Sigmoid colon (tissue), 7 donors: ENCODE data around the gene PYGB. TPM values are rescaled to one million over a fixed set of nuclear protein-coding genes. Genes with fewer than 3 reads are reported as not detected.

ENCODE experiments used
- DNase-seq: peaks from one replicate; pipeline ENCODE4 v3.0.0-alpha.2; 2019
- H3K27ac ChIP-seq, 4 donors: fragments of 200-600 bp; sonication (generic); one replicate each; pipeline ENCODE4 v1.5.1; 2016 to 2019; ENCODE audit warnings: mild to moderate bottlenecking in 1 of 4
- H3K27me3 ChIP-seq, 3 donors: fragments of 200-600 bp; sonication (generic); one replicate each; pipeline ENCODE4 v1.5.1; 2019; ENCODE audit warnings: mild to moderate bottlenecking in 1 of 3
- H3K36me3 ChIP-seq, 4 donors: fragments of 200-600 bp; sonication (generic); one replicate each; pipeline ENCODE4 v1.5.1; 2016 to 2019
- H3K4me1 ChIP-seq, 4 donors: fragments of 200-600 bp; sonication (generic); one replicate each; pipeline ENCODE4 v1.5.1; 2017 to 2019
- H3K4me3 ChIP-seq, 4 donors: fragments of 200-600 bp; sonication (generic); one replicate each; pipeline ENCODE4 v1.5.1; 2017 to 2019; ENCODE audit warnings: mild to moderate bottlenecking in 2 of 4, moderate library complexity in 1 of 4
- H3K9me3 ChIP-seq, 4 donors: fragments of 200-600 bp in 3 of 4; sonication (generic) in 3 of 4; one replicate each; pipeline versions ENCODE4 v1.5.1 to v1.6.1; 2013 to 2019
- EP300 ChIP-seq, 4 donors: sonication (generic); formaldehyde crosslinking; IDR thresholded peaks; one replicate each; pipeline ENCODE4 v1.6.1; 2017; ENCODE audit warnings: antibody characterized with exemption in 4 of 4
- POLR2A ChIP-seq, 2 donors: fragments of 450-650 bp; IDR thresholded peaks; one replicate each; pipeline ENCODE4 v1.6.1; 2016; ENCODE audit warnings: antibody characterized with exemption in 2 of 2, mild to moderate bottlenecking in 2 of 2, moderate library complexity in 2 of 2
- POLR2AphosphoS5 ChIP-seq, 4 donors: sonication (generic); formaldehyde crosslinking; IDR thresholded peaks; one replicate each; pipeline ENCODE4 v1.6.1; 2017; ENCODE audit warnings: antibody characterized with exemption in 4 of 4
- WGBS, 2 donors: extraction: QIAGEN DNeasy Blood & Tissue Kit; methylation state at CpG; one replicate each; pipeline ENCODE4 v1.1.7; 2013; 5-methylcytosine and 5-hydroxymethylcytosine counted together
- intact Hi-C: fragments of 100-400 bp; cut with DNase I; formaldehyde crosslinking; loops from one replicate; pipeline ENCODE4 v1.15.1; 2023
- polyA plus RNA-seq, 3 donors: library from polyadenylated mRNA; stranded (reverse); fragments of 200-250 nt; gene quantifications; one replicate each; pipeline ENCODE4 v1.2.3, GENCODE V29; 2013
- total RNA-seq, 4 donors: library from RNA; depleted of rRNA; stranded (reverse); fragments of >200 nt; gene quantifications; one replicate each; pipeline ENCODE4 v1.1.0, GENCODE V29; 2016
- TF ChIP-seq, protein P1 (sequence below), 4 experiments: fragments of 450-650 bp in 3 of 4; fragments of 200-600 bp in 1 of 4; IDR thresholded peaks; one replicate each; pipeline ENCODE4 v1.5.1; 2016 to 2019; ENCODE audit warnings: antibody characterized with exemption in 4 of 4, mild to moderate bottlenecking in 3 of 4, moderate library complexity in 2 of 4
- donor health status: healthy with polysubstance abuse.
- donor health status: Bipolar disorder and iron deficiency.
- donor health status: healthy.

The PYGB gene
- total and polyA plus RNA-seq, 7 donors, result 45.6 to 317 (median 198) TPM

DNA sequence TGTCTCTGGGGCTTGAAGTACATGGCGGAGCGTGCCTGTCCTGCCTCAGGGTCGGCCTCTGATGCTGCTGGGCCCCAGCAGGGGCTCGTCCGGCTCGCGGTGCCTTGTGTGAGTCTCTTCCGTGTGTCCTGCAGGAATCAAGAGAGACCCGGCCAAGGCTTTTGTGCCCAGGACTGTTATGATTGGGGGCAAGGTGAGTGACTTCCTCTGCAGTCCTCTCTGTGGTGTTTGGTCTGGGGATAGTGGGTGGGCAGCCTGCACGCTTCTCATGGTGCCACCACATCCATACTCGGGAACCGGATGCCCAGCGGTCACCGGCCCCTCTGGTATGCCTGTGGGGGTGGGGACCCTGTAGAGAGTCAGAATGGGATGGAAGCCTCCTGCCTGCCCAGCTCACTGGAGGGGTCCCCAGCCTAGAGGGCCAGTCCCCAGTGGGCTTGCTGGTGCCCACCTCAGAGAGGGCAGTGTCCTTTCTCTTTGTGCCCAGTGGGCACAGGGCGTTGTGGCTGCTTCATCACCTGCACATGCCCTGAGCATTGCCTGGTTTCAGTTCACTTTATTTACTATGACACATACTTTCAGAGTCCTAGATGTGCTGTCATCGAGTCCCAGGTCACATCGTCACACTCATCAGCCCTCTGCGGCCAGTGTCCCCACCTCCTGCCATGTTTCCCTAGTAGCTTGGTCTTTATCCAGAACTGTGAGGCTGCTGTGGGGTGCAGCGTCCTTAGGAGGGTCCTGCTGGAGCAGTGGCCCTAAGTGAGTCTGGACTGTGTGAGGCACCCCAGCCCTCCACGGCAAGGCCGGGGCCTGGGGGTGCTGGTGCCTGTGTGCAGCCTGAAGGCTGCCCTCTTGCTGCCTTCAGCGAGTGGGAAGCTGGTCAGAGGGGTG is 40.7 kb downstream of the PYGB start:
- peaks cover 0 to 4% (median under 1%) of the 10 kb centered on the region in 4 donors for H3K4me1 ChIP-seq
- peak; percentile 60 for DNase-seq
- no peaks in the 10 kb centered on the region for H3K27me3 ChIP-seq
- peak overlapping the region in 1 of 4 donors; percentile 26 for H3K27ac ChIP-seq
- WGBS, 2 donors, result 94 to 95% methylated on average over 22 of the region's 22 CpGs
- TF ChIP-seq POLR2A (IDR thresholded peaks at IDR 0.05) (no peak), POLR2AphosphoS5 (IDR thresholded peaks at IDR 0.05) (no peak), EP300 (IDR thresholded peaks at IDR 0.05) (no peak)
- TF ChIP-seq, protein P1, sequence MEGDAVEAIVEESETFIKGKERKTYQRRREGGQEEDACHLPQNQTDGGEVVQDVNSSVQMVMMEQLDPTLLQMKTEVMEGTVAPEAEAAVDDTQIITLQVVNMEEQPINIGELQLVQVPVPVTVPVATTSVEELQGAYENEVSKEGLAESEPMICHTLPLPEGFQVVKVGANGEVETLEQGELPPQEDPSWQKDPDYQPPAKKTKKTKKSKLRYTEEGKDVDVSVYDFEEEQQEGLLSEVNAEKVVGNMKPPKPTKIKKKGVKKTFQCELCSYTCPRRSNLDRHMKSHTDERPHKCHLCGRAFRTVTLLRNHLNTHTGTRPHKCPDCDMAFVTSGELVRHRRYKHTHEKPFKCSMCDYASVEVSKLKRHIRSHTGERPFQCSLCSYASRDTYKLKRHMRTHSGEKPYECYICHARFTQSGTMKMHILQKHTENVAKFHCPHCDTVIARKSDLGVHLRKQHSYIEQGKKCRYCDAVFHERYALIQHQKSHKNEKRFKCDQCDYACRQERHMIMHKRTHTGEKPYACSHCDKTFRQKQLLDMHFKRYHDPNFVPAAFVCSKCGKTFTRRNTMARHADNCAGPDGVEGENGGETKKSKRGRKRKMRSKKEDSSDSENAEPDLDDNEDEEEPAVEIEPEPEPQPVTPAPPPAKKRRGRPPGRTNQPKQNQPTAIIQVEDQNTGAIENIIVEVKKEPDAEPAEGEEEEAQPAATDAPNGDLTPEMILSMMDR (IDR thresholded peaks at IDR 0.05), result no peak
- H3K36me3 ChIP-seq, result peaks cover 54 to 94% (median 92%) of the 10 kb centered on the region in 4 donors
- no peak overlapping the region for H3K4me3 ChIP-seq
- intact Hi-C loops, result no loop called here
- H3K9me3 ChIP-seq, result no peaks in the 10 kb centered on the region

- H3K36me3 ChIP-seq, result peaks cover 46 to 86% (median 81%) of the 10 kb centered on the region in 4 donors
- intact Hi-C loops, result no loop called here
- no peak for TF ChIP-seq EP300 (IDR thresholded peaks at IDR 0.05)
- TF ChIP-seq POLR2AphosphoS5 (IDR thresholded peaks at IDR 0.05), result no peak
- TF ChIP-seq, protein P1 (IDR thresholded peaks at IDR 0.05), result no peak
- TF ChIP-seq POLR2A (IDR thresholded peaks at IDR 0.05), result no peak
Observed at GRCh38 chr20:25289886-25290597, 42.2 kb downstream of the PYGB start.

DNA sequence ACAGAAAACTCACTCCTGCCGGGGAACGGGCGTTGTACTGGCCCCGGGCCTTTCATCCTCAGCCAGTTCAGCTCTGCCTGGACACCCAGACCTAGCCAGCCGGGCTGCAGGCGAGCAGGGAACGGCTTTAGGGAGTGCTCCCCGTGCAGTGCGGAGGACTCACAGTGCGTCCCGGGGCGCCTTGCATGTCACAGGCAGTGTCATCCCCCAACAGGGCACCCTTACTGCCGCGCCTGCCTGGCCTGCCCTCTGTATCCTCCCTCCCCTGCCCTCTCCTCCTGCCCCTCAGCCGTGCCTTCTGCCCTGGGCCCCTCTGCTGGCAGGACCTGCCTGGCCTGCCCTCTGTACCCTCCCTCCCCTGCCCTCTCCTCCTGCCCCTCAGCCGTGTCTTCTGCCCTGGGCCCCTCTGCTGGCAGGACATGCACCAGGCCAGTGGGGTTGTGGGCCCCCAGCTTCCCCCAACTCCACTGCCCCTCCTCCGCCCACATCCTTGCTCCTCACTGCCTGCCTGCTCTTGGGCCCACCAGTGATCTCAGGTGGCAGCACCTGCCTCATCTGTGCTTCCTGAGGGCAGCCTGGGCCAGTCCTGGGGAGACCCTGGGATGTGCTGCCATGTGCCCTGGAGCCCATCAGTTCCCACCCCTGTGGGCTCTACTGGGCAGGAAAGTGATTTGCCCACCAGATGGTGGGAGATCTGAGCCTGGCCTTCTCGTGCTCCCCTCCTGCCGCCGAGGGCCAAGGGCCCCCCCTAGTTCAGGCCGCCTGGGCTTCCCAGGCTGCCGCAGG is 43.0 kb downstream of the PYGB start:
- no peak for TF ChIP-seq POLR2AphosphoS5 (IDR thresholded peaks at IDR 0.05)
- no peak for TF ChIP-seq POLR2A (IDR thresholded peaks at IDR 0.05)
- TF ChIP-seq, protein P1 (IDR thresholded peaks at IDR 0.05), result no peak
- no peak for TF ChIP-seq EP300 (IDR thresholded peaks at IDR 0.05)

More at GRCh38 chr20:25289886-25290597, 42.2 kb downstream of the PYGB start:
- H3K27me3 ChIP-seq, result no peaks in the 10 kb centered on the region
- H3K27ac ChIP-seq, result peak overlapping the region in 3 of 4 donors; percentile 12 to 34 (median 18)
- no peaks in the 10 kb centered on the region for H3K9me3 ChIP-seq
- 94 to 95% methylated on average over 24 of the region's 24 CpGs for WGBS, 2 donors
- peak; percentile 56 for DNase-seq
- H3K4me3 ChIP-seq, result no peak overlapping the region
- peaks cover 0 to 17% (median 15%) of the 10 kb centered on the region in 4 donors for H3K4me1 ChIP-seq

GRCh38 chr20:25291432-25292133 is 43.7 kb downstream of the PYGB start:
- Histone ChIP-seq H3K36me3 (peaks cover 37 to 86% (median 73%) of the 10 kb centered on the region in 4 donors), H3K27ac (peak overlapping the region in 2 of 4 donors; percentile 32 to 34), H3K4me1 (peaks cover 0 to 32% (median 31%) of the 10 kb centered on the region in 4 donors), H3K27me3 (no peaks in the 10 kb centered on the region), H3K4me3 (no peak overlapping the region), H3K9me3 (no peaks in the 10 kb centered on the region)
- intact Hi-C loops, result no loop called here
- no peak for DNase-seq
- WGBS, 2 donors, result 91 to 95% methylated on average over 26 of the region's 26 CpGs
- TF ChIP-seq, protein P1 (IDR thresholded peaks at IDR 0.05), result no peak
- TF ChIP-seq POLR2A (IDR thresholded peaks at IDR 0.05), result no peak
- TF ChIP-seq POLR2AphosphoS5 (IDR thresholded peaks at IDR 0.05), result no peak
- no peak for TF ChIP-seq EP300 (IDR thresholded peaks at IDR 0.05)

More for the DNA sequence above, 43.0 kb downstream of the PYGB start:
- DNase-seq, result no peak
- intact Hi-C loops, result no loop called here
- whole genome bisulfite sequencing, 2 donors, result 90 to 93% methylated on average over 22 of the region's 22 CpGs
- H3K27ac ChIP-seq, result peak overlapping the region in 2 of 4 donors; percentile 28 to 34
- no peaks in the 10 kb centered on the region for H3K27me3 ChIP-seq
- peaks cover 43 to 86% (median 77%) of the 10 kb centered on the region in 4 donors for H3K36me3 ChIP-seq
- no peaks in the 10 kb centered on the region for H3K9me3 ChIP-seq
- no peak overlapping the region for H3K4me3 ChIP-seq
- H3K4me1 ChIP-seq, result peaks cover 0 to 25% (median 23%) of the 10 kb centered on the region in 4 donors
